ENCODE results near the gene DPPA2. TPM values are rescaled to one million over a fixed set of nuclear protein-coding genes. Genes with fewer than 3 reads are reported as not detected.

DPPA2 gene
- total RNA-seq, 1 donor from 2014 or later: 1.8 TPM

DNA sequence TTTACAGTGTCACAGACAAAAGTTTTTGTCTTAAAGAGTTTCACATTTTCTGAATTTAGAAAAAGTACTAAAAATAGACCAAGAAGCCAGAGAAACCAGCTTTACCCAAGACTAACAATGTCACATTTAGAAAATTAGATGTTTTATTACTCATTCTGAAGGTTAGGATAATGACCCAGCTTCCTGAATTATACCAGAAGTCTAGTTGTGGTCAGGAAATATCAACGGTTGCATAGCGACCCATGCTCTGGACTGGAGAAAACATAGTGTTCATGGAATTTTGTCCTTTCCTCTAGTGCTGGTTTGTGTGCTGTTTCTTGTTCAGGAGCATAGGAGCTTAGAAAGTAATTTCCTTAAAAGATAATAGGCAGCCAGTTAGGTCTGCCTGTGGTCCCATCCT lies 59.0 kb downstream of the DPPA2 start:
- no peaks in the 10 kb centered on the region for H3K36me3 ChIP-seq
- DNase-seq (ENCODE audit: low spot score): no peak
- no peak overlapping the region for H3K4me2 ChIP-seq
- Mint-ChIP-seq H3K4me1 (no peaks in the 10 kb centered on the region), H3K4me3 (no peak overlapping the region), H3K9me3 (no peaks in the 10 kb centered on the region), H3K36me3 (no peaks in the 10 kb centered on the region), H3K27me3 (ENCODE audit: insufficient read depth, low read depth) (peaks cover 2% of the 10 kb centered on the region), H3K27ac (no peak overlapping the region)
- H3F3A ChIP-seq (ENCODE audit: low read depth): no peaks in the 10 kb centered on the region
- H2AFZ ChIP-seq (replicated peaks): no peak overlapping the region
- TF ChIP-seq CTCF (IDR thresholded peaks at IDR 0.05): no peak
- TF ChIP-seq EZH2phosphoT487 (IDR thresholded peaks at IDR 0.05): no peak
- no peak overlapping the region for H3K27ac ChIP-seq
- H3K9me3 ChIP-seq (ENCODE audit: low read depth): no peaks in the 10 kb centered on the region
- no peaks in the 10 kb centered on the region for H4K20me1 ChIP-seq (ENCODE audit: low read depth)
- H3K4me3 ChIP-seq: no peak overlapping the region
- H3K27me3 ChIP-seq: no peaks in the 10 kb centered on the region
- no peaks in the 10 kb centered on the region for H3K4me1 ChIP-seq
- no peaks in the 10 kb centered on the region for H3K79me2 ChIP-seq (ENCODE audit: low read depth)
- no peak overlapping the region for H3K9ac ChIP-seq

GRCh38 chr3:109254770-109255169 lies 61.5 kb downstream of the DPPA2 start:
- no peak for TF ChIP-seq EZH2 (IDR thresholded peaks at IDR 0.05)
- TF ChIP-seq EZH2phosphoT487 (IDR thresholded peaks at IDR 0.05): no peak
- TF ChIP-seq CTCF (IDR thresholded peaks at IDR 0.05): no peak

GRCh38 chr3:109252641-109253040 lies 63.7 kb downstream of the DPPA2 start:
- Histone ChIP-seq H4K20me1 (ENCODE audit: low read depth) (no peaks in the 10 kb centered on the region), H3F3A (ENCODE audit: low read depth) (no peaks in the 10 kb centered on the region), H3K27me3 (no peaks in the 10 kb centered on the region), H3K36me3 (no peaks in the 10 kb centered on the region), H3K4me1 (no peaks in the 10 kb centered on the region), H3K79me2 (ENCODE audit: low read depth) (no peaks in the 10 kb centered on the region), H3K9me3 (ENCODE audit: low read depth) (no peaks in the 10 kb centered on the region), H3K4me3 (no peak overlapping the region), H2AFZ (replicated peaks) (no peak overlapping the region), H3K9ac (no peak overlapping the region), H3K4me2 (no peak overlapping the region), H3K27ac (no peak overlapping the region)
- H3K4me1 Mint-ChIP-seq: no peaks in the 10 kb centered on the region
- TF ChIP-seq EZH2phosphoT487 (IDR thresholded peaks at IDR 0.05): no peak
- no peak for TF ChIP-seq EZH2 (IDR thresholded peaks at IDR 0.05)
- no peak for TF ChIP-seq CTCF (IDR thresholded peaks at IDR 0.05)
- no peak for DNase-seq (ENCODE audit: low spot score)
- H3K36me3 Mint-ChIP-seq: no peaks in the 10 kb centered on the region
- no peak overlapping the region for H3K4me3 Mint-ChIP-seq
- peaks cover 2% of the 10 kb centered on the region for H3K27me3 Mint-ChIP-seq (ENCODE audit: insufficient read depth, low read depth)
- H3K27ac Mint-ChIP-seq: no peak overlapping the region
- peaks cover 1% of the 10 kb centered on the region for H3K9me3 Mint-ChIP-seq

More at GRCh38 chr3:109254770-109255169, 61.5 kb downstream of the DPPA2 start:
- no peaks in the 10 kb centered on the region for H3F3A ChIP-seq (ENCODE audit: low read depth)
- Mint-ChIP-seq H3K27me3 (ENCODE audit: insufficient read depth, low read depth) (peaks cover 2% of the 10 kb centered on the region), H3K9me3 (no peaks in the 10 kb centered on the region), H3K4me3 (no peak overlapping the region), H3K36me3 (no peaks in the 10 kb centered on the region), H3K27ac (no peak overlapping the region), H3K4me1 (no peaks in the 10 kb centered on the region)
- no peaks in the 10 kb centered on the region for H3K79me2 ChIP-seq (ENCODE audit: low read depth)
- no peaks in the 10 kb centered on the region for H4K20me1 ChIP-seq (ENCODE audit: low read depth)
- no peaks in the 10 kb centered on the region for H3K9me3 ChIP-seq (ENCODE audit: low read depth)
- no peak overlapping the region for H2AFZ ChIP-seq (replicated peaks)
- H3K4me2 ChIP-seq: no peak overlapping the region
- H3K9ac ChIP-seq: no peak overlapping the region
- H3K4me1 ChIP-seq: no peaks in the 10 kb centered on the region
- no peak overlapping the region for H3K27ac ChIP-seq
- no peak for DNase-seq (ENCODE audit: low spot score)
- no peaks in the 10 kb centered on the region for H3K36me3 ChIP-seq
- H3K4me3 ChIP-seq: no peak overlapping the region
- H3K27me3 ChIP-seq: no peaks in the 10 kb centered on the region

Small RNA genes lying within 50 kb of the gene (small RNA-seq; reads per million reads assigned to genes)
- gene AC124945.1: not detected
- gene RF00017: not detected

Other genes starting within 250 kb of the DPPA2 start
- not detected in 2 replicates for gene MORC1, start 198.4 kb downstream of the DPPA2 start, total RNA-seq (ENCODE audit: low replicate concordance)
- gene C3orf85, start 179.8 kb downstream of the DPPA2 start, total RNA-seq (ENCODE audit: low replicate concordance): not detected in 2 replicates
- gene DPPA4, start 21.0 kb upstream of the DPPA2 start, total RNA-seq (ENCODE audit: low replicate concordance): 187 and 215 TPM in 2 replicates